HG03196 (cell line): ENCODE results near the gene HSD11B1.
A peak's percentile ranks its signal among the peaks of the same experiment; 100 is the strongest.

Experiments
- ATAC-seq: cut with Tn5 transposase; IDR thresholded peaks from one replicate; pipeline ENCODE4 v1.9.1; 2021; ENCODE audit not compliant: unreplicated experiment

The HSD11B1 gene

DNA sequence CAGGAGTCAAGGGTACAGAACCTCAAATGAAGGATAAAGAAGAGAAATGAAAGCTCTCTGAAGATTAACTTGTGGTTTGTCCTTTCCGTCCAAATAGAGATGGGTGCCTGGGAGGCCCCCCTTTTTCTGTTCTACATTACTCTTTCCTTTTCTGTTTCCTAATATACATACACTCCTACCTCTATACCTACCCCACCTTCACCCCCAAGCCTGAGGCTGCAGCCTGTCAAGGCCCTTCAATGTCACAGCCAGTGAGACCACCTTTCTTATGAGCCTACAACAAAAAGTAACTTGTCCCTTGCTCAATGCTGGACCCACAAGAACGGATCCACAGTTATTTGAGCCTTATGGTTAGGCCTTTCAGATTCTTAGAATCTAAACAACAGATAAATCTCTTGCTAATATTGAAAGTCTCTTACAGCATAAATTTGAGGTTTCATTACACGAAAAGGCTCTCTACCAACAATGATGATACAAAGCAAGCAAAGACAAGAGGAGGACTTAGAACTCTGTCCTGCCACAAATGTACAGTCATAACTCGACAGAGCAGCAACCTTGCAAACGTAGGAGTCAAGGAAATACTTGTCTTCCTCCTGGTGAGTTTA is 47.1 kb downstream of the HSD11B1 start:
- ATAC-seq = peak; percentile 46

DNA sequence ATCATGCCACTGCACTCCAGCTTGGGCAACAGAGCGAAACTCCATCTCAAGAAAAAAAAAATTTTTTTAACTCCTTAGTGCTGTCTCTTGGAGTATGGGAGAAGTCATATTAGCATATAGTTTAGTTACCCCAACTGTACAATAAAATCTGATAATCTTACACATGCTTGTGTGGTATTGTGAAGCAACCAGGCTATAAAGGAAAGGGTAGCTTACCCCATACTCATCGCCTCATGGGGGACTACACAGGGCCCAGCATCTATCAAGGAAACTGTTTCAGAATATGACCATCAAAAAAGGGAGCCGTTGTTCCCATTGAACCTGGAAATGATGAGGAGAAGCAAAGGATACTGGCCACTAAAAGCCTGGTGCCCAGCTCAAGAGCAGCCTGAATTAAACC is 48.2 kb downstream of the HSD11B1 start:
- no peak for ATAC-seq

DNA sequence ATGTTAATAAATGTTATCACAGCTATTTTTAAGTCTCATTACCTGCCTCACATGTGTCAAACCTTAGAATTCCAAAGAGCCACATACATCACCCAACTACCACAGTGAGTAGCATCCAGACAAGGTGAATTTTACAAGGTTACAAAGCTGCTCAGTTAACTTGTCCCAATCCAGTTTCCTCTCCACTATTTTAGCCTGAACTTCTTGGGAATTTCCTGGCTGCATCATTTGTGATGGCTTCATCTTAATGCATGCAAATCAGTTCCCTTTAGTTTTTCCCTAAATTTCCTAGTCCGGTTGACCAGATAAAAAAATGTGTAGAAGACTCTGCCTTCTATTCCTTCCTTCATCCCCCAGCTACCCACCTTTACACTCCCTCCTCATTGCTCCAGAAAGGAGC is 50.6 kb downstream of the HSD11B1 start:
- ATAC-seq = no peak

DNA sequence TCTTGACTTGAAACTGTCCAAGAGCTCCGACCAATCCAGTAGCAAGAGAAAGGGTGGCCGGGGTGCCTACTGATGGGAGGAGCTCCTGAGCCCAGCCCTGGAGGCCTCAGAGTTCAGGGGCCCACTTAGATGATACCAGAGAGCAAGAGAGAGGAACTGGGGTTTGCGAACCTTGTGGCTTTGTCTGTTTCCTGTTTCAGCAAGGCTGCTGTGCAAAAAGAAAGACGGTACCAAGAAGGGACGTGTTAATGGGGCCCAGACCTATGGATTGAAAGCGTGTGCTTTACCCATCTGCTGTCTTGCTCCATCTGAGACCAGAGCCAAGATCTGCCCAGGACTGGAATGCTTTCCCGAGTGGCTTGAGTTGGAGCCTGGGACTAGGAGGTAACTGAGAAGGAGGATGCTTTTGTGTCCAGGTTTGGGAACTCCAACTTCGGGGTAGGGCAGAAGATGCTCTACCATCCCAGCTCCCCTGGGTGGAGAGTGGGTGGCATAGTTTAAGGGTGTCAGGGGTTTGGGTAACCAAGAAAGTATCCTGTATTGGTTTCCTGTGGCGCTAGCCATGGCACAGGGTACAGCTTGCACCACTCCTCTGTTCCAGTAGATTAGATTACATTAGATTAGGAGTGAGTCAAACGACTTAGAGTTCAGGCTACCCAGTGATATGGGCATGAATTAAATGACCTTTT is 51.4 kb downstream of the HSD11B1 start, which contains the start of gene TRAF3IP3:
Gene TRAF3IP3, plus strand, starts transcription at position 128 of the 689 bp plus-strand sequence. CDS start 3,987 bp downstream, outside the sequence.
- peak; percentile 75 for ATAC-seq

DNA sequence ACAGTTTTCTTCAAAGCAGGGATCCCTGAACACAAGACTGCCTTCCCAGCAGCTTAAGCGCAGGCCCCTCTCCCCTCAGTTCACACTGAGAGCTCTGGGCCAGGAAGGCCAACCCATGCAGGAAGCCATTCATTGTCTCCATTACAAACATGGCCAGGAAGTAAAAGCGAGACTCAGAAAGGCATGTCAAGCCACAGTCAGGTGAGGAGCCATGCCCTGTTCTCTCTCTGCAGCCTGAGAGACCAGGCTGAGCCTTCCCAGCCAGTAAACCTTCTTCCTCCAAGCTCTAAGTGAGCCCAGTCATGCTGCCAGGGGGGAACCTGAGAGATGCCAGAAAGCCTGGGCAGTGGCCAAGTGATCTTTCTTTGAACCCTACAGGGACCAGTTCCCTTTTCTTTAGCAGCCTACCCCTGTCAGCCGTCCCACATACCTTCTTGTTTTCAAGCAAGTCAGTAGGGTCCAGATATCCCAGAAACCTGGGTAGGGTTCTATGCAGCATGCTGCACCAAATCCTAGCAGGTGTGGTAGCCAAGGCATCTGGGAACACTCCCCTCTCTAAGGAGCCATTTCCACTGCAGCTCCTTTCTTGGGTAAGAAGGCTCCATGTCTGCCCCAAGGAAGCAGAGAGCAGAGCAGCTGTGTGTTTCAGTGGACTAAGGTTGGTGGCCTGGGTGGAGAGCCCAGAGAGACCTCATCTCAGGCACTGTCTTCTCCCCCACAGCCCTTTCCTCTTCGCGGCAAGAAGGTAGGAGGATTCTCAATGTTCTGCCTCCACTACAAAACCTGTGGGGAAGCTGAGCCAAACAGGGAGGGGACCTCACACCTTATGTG is 52.2 kb downstream of the HSD11B1 start:
- peak; percentile 24 for ATAC-seq

DNA sequence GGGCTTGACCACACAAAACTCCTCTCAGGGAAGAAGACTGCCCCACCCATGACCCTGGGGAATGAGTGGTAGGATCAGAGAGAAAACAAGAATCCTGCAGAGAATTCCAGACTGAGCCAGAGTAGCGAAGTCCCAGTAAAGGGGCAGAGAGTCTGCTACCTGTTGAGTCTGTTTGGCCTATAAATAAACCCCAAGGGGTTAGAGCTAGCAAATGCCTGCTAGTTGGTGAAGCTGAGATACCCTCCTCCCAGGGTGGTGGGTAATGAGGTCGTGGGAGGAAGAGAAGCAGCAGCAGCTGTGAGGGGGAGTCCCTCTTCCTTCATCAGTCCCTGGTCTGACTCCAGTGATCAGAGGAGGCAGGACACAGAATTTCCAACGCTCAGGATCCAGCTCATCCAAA is 53.8 kb downstream of the HSD11B1 start:
- ATAC-seq = no peak

DNA sequence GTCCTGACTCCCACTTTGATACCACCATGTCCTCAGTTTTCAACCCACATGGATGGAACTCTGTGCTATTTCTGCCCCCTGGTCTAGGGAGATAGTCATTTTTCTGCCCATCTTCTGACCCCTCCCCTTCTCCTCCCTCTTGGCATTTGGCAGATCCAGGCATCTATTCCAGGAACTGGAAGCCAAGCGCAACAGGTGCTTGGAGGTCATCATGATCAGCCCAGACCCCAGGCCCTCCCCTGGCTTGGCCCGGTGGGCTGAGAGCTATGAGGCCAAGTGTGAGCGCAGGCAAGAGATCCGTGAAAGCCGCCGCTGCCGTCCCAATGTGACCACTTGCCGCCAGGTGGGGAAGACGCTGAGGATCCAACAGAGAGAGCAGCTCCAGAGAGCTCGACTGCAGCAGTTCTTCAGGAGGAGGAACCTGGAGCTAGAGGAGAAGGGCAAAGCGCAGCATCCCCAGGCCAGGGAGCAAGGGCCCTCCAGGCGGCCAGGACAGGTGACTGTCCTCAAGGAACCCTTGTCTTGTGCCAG is 55.2 kb downstream of the HSD11B1 start:
- no peak for ATAC-seq

DNA sequence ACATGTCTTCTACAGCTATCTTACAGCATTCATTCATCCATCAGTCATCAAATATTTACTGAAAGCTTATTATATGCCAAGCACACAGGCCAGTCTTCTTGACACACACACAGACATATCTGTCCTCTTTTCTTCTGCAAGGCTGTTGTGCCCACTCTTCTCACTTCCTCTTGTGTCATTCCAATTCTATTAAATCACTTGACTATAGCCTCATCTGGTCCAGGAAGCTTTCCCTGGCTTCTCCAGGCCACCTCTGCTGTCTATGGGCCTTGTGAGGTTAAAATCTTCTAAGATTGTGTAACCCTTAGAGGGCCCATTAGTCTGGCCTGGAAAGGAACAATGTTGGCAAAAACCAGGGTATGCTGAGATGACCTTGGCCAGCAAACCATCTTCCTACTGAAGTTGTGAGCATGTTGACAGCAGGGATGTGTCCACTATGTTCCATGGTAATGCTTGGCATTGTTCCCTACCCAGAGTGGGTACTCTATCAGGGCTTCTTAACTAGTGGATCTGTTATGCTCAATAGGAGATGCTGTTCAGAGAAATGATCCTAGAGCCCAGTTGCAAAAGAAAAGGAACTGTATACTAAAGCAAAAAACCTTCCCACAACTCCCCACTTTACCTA is 56.5 kb downstream of the HSD11B1 start:
- no peak for ATAC-seq

DNA sequence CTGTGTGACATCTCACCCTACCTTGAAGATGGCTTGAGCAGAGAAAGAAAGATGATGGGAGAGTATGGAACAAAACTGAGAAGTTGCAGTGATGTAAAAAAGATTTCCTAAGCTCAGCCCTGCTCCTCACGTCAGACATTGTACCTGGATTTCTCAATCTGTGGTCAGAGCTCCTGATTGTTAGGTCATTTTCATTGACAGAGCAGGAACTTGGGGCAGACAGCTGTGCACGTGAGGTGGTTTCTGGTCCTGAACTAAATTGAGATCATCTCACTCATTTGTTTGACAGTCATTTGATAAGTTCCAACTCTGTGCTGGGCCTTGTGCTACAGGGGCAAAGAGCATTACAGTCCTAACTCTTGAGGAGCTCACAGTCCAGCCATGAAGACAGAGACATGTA is 61.4 kb downstream of the HSD11B1 start:
- ATAC-seq = no peak

DNA sequence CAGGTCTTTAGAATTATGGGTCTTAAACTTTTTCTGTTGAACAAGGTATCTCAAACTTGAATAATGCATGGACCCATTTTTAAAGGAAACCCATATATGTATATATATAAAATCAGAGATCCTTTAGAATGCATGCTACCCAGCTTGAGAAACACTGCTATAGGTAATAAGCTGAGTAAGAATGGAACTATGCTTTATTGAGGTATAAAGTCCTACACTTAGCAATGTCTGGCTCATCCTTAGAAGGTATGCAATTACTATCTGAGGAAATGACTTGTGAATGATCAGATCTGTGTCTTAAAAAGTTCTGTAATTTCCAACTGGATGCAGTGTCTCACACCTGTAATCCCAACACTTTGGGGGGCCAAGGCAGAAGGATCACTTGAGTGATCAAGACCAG is 62.5 kb downstream of the HSD11B1 start:
- ATAC-seq = no peak

DNA sequence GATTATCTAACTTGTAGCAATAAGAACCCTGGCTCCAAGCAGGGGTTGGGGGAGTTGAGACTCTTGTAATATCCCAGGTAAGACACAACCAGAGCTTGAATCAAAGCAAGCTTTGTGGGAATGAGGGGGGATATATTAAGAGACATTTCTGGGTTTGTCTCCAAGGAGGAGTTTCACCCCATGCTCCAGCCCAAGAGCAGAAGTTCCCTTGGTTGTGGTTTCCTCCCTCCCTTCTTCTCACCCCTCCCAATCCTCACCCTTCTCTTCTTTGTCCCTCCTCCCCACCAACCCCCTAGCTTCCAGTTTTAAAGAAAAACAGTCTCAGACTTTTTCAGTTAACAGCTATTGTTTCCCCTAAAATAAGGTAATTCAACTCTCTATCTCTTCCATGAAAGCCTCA is 63.1 kb downstream of the HSD11B1 start:
- ATAC-seq = no peak

DNA sequence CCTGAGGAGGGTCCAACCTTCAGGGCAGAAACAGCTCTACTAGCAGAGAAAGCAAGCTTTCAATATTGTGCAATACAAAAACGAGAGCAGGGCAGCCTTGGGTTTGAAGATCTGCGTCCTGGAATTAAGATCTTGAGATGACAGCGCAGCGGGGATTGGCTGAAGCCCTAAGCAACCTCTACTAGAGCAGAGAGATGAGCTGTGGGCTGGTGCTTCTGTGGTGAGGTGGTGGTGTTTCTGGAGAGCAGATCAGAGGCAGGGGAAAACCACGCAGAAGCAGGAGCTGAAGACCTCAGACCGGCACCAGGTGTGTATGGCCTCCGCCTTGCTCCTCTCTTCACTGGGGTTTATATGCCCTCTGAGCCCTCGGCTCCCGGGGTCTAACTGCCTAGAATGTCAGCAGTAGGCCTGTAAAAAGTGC is 63.7 kb downstream of the HSD11B1 start:
- ATAC-seq = peak; percentile 79

DNA sequence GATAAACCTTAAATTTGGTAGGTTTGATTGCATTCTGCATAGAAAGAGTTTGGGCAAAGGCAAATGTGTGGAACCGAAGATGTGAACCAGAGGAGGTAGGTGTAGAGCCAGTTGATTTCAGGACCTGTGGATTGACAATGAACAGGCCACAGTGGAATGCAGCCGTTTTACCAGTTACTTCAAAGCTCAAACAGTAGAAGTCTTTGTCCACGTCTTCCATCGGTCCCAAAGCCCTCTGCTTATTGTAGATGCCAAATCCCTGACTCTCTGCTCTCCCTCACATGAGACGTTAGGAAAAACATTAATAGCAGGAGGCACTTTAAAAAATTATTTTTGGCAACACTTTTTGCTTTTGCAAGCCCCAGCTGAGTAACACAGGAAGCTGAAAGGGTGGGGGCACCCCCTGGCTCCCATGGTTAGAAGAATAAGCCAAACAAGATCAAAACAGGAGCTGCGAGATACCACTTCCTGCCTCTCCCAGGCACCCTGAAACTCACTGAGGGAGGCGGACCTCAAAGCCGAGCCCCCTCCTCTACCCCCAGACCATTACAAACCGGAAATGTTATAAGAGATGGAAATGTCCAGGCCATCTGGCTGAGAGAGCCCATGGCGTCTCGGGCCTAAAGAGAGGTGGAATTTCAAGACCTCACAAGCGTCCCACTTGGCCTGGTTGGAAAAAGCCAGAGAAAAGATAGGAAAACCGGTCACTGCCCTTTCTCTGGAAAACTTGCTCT is 64.7 kb downstream of the HSD11B1 start:
- ATAC-seq = peak; percentile 88

DNA sequence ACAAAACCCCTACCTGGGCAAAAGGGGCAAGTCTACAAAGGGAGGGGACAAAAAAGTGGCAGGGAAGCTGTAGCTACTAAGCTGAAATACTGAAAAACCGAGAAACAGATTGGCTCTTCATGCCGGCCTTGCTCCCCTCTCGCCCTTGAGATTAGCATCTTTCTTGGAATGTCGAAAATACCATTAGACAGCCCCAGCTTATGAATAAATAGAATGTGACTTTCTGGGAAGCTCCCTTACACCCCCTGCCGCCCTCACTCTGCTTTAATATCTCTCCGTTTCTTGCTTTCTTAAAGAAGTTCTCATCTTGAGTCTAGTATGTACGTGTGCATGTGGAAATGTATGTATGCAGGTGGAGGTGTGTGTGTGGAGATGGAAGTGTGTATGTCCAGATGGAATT is 65.3 kb downstream of the HSD11B1 start:
- no peak for ATAC-seq

DNA sequence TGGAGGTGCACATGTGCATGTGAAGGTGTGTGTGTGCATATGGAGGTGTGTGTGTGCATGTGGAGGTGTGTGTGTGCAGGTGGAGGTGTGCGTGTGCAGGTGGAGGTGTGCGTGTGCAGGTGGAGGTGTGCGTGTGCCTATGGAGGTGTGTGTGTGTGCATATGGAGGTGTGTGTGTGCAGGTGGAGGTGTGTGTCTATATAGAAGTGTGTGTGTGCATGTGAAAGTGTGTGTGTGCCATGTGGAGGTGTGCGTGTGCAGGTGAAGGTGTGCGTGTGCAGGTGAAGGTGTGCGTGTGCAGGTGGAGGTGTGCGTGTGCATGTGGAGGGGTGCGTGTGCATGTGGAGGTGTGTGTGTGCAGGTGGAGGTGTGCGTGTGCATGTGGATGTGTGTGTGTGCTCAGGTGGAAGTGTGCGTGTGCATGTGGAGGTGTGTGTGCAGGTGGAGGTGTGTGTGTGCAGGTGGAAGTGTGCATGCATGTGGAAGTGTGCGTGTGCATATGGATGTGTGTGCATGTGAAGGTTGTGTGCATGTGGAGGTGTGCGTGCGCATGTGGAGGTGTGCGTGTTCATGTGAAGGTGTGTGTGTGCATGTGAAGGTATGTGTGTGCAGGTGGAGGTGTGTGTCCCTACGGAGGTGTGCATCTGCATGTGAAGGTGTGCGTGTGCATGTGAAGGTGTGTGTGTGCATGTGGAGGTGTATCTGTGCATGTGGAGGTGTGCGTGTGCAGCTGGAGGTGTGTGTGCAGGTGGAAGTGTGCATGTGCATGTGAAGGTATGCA is 66.2 kb downstream of the HSD11B1 start:
- no peak for ATAC-seq

DNA sequence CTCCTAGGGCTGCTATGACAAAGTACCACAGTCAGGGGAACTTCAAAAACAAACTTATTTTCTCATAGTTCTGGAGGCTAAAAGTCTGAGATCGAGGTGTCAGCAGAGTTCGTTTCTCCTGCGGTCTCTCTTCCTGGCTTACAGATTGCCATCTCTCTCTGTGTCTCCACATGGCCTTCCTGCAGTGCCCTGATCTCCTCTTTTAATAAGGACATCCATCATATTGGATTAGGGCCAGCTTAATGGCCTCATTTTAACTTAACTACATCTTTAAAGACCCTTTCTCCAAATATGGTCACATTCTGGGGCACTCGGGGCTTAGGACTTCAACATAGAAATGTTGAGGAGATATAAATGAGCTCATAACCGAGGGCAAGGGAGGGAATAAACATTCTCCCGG is 67.5 kb downstream of the HSD11B1 start:
- no peak for ATAC-seq

DNA sequence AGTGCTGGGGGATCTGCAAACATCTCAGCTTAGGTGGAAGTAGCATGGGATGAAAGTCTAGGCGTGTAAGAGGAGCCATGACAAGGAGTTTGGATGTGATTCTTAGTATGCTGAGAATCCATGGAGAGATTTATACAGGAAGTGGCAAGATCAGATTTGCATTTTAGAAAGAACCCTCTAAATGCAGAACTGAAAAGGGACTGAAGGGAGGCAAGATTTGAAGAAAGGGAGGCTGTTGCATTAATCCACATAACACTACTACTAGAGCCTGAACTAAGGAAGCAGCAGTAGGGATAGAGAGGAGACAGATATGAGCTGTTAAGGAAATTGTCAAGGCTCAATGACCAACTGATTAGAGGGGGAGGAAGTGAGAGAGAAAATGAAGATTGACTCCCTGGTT is 69.9 kb downstream of the HSD11B1 start:
- ATAC-seq = no peak

DNA sequence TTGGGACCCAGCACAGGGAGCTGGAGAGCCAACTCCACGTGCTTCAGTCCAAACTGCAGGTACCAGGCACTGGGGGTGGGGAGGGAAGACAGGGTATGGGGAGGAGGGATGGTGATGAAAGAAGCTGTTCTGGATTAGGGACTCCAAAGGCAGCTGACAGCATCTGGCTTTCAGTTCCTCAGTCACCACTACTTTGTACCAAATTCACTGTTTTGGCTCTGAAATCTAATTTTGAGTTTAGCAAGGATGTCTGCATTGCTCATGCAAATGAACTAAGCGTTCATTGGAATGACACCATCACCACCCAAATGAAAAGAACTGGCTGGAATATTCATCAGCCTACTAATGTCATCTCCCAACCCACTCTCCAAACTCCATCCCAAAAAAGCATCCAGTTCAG is 71.0 kb downstream of the HSD11B1 start:
- no peak for ATAC-seq

DNA sequence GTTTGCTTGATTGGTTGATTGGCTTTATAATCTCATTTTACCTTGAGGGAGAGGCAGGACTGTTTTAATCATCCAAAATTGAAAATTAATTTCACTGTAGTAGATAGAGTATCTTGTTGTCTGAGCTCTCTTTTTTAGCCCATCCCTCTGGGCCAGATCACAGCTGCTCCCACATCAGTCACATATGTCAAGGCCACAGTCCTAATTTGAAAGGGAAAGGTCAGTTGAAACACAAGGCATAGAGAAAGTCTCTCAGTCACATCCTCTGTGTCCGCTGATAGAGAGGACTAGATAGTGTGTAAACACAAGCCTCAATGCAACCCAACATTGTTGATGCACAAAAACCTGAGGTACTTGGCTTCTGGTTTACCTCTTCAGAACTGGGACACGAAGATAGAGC is 72.9 kb downstream of the HSD11B1 start:
- no peak for ATAC-seq

DNA sequence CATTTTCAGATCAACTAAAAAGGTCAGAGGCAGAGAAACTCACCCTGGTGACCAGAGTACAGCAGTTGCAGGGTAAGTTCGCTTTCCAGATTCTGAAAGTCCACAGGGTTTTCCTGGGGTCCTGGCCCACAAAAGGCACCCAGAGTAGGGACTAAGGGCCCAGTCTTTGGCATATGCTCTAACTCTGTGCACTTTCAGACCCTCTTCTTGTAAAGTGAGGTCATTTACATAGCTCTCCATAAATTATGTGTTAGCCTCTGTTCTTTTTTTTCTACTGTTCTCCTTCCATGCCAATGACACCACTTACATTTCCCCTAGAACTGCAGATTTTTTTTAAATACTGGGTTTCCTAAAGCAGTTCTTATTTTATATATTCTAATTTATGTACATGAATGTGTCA is 73.5 kb downstream of the HSD11B1 start:
- ATAC-seq = no peak
